Measurements from ENCODE around the gene AXL.

GRCh38 chr19:41194157-41194552, 24.9 kb upstream of the AXL start:
- no peak for TF ChIP-seq EZH2 (IDR thresholded peaks at IDR 0.05)
- no peak for TF ChIP-seq POLR2AphosphoS5 (IDR thresholded peaks at IDR 0.05; ENCODE audit: borderline replicate concordance, low read depth, low read length)
- no peak for TF ChIP-seq FOXP2 (optimal IDR thresholded peaks at IDR 0.05; ENCODE audit: control extremely low read depth, extremely low read length, insufficient read depth)
